NCI-H128 (cell line): ENCODE data around the gene AGAP1.
"Not testable (repeated sequence)": the region's sequence is repeated elsewhere in the genome, so short reads cannot be mapped to it uniquely, and the experiment has no call there.

Source experiments
- DNase-seq: peaks from one replicate; lab custom pipeline; 2025; ENCODE audit not compliant: unreplicated experiment; lab: John Stamatoyannopoulos, UW

AGAP1 gene

DNA sequence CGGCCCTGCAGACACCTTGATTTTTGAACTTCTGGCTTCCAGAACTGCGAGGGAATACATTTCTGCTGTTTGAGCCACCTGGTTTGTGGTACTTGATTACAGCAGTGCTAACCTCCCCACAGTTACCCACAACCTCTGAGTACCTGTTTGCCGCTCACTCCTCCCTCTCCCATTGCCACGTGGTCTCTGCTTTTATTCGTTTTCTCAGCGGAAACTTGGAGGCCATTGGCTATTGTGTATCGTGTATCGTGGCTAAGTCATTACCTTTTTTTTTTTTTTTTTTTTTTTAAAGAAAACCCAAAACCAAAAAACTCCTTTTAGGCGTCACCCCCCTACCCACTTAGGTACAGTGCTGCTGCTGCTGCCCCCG is 90.8 kb downstream of the AGAP1 start:
- no peak for DNase-seq

DNA sequence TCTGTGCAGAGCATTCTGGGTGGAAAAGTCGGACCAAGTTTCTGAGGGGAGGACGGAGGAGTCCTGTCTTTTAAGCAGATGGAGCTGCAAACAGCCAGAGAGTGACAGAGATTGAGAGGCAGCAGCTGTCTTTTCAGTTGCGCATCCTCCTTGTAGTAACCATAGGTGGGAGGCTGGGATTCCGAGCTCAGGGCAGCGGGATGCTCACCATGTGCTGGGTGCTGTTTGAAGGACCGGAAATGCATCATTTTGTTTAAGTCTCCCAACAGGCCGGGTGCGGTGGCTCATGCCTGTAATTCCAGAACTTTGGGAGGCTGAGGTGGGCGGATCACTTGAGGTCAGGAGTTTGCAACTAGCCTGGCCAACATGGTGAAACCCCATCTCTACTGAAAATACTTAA is 93.4 kb downstream of the AGAP1 start:
- DNase-seq, result no peak

DNA sequence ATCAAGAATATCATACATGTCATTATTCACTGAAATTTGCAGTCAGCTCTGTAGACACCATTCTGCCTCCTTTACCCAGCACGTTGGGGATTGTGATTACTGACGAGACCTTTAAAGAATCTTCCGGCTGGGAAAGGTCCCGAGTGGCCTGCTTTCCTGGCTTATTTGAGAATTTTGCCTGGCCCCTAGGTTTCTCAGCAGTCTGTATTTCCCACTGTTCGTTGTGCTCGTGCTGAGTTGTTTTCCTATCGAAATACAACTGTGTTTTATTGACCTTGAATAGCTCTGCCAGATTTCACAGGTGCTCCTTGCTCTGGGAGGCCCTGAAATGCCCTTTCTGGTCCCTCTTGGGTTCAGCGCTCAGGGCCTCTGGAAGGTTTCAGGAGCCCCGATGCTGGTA is 94.9 kb downstream of the AGAP1 start:
- no peak for DNase-seq

DNA sequence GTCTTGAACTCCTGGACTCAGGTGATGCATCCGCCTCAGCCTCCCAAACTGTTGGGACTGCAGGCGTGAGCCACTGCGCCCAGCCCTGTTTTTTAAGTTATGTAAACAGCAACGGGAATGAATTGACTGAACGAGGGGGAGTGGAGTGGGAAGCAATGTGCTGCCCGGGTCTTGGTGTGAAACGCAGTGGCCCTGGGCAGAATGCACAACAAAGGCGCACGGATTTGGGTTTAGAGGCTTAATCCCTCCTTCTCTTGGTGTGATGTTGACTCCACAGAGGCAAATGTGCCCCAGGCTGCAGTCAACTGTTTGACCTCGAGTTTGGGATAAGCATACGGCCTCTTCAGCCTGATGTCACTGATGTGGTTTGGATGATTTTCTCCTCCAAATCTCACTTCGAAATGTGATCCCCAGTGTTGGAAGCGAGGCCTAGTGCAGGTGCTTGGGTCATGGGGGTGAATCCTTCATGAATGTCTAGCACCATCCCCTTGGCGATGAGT is 97.4 kb downstream of the AGAP1 start:
- DNase-seq, result no peak

DNA sequence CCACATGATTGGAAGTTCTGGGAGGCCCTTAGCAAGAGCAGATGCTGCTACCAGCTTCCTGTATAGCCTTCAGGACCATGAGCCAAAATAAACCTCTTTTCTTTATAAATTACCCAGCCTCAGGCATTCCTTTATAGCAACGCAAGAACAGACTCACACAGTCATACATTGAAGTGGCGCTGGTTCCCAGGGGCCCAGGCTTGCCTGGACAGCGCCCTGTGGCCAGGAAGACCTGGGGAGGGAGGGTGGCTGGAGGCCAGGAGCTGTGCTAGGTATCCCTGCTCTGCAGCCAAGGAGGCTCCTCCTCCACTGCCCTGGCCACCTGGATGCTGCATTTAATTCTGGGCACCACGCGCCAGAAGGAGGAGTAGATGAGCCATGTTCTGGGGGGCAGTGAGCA is 98.1 kb downstream of the AGAP1 start:
- no peak for DNase-seq

- DNase-seq, result no peak
These were observed 98.6 kb downstream of the AGAP1 start for GRCh38 chr2:235592430-235592829.

DNA sequence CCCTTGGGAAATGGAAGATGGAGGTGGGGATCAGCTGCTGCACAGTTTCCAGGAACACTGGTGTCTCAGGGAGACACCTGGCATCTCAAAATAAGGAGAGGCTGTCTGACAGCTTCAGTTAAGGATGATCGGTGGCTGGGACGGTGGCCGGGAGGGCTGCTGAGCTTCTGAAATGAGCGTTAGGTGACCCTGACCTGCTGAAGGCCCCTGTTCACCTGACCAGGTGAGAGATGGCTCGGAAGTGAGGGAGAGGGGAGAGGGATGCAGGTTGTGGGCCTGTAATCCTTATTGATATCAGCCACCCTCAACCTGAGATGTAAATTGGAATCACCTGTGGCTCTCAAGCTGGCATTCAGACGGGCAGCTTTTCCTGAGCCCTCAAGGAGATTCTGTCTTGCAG is 99.0 kb downstream of the AGAP1 start:
- DNase-seq, result no peak

DNA sequence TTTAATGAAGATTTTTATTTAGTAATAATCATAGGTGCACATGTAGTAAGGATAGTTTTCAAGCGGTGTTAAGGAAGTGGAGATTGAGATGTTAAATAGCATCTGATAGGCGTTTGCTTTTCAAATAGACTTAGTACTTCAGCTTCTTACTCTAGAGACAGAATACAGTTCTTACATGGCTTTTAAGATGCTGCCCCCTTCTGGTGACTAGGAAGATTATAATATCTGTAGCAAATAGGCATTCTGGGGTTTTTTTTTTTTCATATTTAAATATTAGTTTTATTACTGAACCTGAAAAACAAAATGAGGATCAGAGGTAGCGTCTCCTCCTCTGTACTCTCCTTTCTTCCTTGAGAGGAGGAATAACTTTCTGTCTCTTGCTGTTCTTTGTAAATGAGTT is 100.2 kb downstream of the AGAP1 start:
- peak; percentile 11 for DNase-seq

DNA sequence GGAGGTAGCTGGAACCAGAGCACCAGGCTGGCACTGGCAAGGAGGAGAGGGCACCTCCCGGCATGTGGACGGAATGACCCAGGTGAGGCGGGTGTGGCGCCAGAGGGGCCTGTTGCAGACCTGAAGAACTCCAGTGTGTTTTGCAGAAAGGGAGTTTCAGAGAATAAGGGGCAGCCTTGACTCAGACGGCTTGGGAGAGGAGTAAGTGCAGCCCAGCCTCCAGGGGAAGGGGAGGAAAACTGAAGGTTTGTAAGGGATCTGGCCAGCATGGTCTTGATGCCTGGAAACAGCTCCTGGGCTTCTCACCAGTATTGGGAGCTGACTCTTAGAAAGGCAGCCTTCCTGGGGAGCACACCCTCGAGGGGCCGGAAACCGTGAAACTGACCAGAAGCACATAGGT is 101.1 kb downstream of the AGAP1 start:
- no peak for DNase-seq

DNA sequence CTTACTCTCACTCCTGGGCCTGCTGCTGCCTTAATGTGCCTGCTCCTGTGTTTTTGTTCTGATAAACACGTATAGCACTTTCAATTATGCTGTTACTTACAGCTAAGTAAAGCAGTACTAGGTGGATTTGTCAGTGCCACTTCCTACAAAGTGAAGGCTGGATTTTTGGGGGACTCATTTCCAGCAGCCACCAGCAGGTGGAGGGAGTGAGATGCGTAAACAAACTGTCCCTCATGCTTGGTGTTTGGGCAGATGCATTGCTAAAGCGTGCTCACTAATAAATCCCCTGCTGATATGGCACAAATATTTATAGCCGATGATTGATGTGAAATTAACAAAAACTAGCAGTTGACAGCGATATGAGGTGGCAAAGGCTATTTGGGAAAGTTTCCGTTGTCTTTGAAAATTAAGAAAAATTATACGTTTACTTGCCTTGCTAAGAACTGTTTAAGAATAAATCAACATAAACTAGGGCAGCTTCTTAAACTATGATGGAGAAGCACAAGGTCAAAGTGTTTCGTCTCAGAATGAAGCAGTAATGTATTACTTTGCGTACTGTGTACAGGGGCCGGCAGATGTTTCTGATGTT is 101.7 kb downstream of the AGAP1 start:
- peak; percentile 20 for DNase-seq

DNA sequence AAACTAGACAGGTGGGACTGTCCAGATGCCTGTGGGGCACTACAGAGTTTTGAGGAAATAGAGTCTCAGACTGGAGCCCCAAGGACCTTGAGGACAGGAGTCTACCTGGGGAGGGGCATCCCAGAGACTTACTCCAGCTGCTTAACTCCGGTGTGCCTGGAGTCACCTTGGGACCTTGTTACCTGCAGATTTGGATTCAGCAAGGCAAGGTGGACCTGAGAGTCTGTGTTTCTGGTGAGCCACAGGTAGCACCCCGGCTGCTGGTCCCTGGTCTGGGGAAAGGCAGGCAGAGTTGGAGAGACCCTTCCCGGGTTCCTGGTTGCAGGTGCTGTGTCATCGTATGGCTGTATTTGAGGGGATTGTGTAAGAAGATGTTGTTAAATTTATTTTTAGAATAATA is 102.4 kb downstream of the AGAP1 start:
- no peak for DNase-seq

GRCh38 chr2:235597081-235597615 is 103.3 kb downstream of the AGAP1 start:
- no peak for DNase-seq

- no peak for DNase-seq
These were observed 104.2 kb downstream of the AGAP1 start for GRCh38 chr2:235598026-235598425.

DNA sequence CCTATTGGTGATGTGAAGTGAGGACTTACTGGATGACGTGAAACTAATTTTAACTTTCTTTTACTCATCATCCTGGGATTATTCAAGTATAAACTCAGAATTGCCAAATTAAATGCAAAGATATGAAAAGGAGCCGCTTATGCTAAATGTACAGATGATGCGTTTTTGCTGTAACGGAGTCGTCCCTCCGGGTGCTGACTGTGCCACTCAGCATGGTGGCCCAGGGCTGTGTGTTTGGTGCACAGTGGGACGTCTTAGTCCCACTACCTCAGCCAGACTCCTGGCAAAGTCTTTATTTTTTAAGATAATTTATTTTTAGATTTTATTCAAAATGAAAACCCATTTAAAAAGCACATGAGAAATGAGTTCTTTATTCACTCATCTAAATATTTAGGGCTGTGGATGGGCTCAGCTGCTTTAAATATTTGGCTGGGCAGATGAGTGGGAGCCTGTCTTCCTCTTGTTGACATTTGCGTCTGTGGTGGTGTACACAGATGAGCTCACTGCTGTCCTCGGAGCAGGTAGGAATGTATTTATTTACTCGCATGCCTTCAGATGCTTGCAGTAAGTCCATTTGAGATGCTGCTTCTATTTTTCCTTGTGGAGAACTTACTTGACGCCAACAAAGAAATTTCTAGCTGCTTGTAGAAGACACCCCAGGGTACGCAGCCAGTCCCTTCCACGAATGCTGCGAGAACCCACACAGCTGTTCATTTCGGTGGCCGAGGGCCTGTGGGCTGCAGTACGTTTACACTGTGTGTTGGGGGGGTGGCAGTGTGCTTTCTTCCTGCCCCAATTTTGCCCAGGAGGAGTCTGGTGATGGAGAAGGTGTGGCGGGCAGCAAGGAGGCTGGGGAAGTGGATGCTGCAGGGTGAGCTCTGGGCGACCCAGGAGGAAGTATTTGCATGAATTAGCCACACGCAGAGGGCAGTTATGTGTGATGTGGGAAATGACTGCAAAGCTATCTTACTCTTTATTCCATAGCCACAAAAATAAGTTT is 105.0 kb downstream of the AGAP1 start:
- DNase-seq, result no peak

GRCh38 chr2:235599596-235600338 is 105.9 kb downstream of the AGAP1 start:
- DNase-seq, result no peak

GRCh38 chr2:235600406-235600805 is 106.6 kb downstream of the AGAP1 start:
- no peak for DNase-seq

DNA sequence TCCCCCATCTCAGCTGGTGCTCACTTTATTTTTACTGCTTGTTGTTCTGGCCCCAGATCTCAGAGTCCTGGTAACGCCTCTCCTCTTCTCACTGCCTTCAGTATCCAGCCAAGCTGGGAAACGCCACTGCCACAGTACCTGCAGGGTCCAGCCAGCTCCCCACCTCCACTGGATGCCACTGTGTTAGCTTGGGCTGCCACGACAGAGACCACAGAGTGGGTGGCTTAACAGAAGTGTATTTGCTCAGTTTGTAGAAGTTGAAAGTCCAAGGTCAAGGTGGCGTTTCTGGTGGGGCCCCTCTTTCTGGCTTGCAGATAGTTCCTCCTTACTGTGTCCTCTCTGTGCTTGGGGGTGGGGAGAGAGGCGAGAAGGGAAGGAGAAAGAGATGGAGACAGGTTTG is 107.1 kb downstream of the AGAP1 start:
- DNase-seq, result no peak

DNA sequence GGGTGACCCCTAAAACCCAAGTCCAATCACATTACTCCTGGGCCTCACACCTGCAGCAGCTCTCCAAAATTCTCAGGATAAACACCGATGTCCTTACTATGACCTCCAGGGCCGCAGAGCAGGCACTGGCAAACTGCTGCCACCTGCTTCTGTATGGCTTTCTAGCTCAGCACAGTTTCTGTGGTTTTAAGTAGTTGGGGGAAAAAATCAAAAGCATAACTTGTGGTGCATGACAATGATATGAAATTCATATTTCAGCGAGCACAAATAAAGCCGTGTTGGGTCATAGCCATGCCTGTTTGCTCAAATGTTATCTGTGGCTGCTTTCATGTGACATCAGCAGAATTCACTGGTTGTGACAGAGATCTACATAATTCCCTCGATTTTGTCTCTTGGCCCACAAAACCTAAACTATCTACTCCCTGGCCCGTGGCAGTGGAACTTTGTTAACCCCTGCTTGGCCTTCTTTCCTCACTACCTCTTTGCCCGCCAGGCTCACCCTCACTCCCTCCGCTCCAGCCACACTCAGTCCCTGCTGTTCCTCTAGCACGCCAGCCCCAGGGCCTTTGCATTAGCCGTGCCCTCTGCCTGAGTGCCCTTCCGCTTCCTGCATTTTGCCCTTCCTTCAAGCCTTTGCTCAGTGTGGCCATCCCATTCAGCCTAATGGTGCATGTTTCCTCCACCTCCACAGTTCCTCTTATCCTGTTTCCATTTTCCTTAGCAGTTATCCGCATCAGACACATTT is 108.3 kb downstream of the AGAP1 start:
- DNase-seq, result no peak

- not testable (repeated sequence) for DNase-seq
These were observed 109.1 kb downstream of the AGAP1 start for GRCh38 chr2:235602971-235603370.

DNA sequence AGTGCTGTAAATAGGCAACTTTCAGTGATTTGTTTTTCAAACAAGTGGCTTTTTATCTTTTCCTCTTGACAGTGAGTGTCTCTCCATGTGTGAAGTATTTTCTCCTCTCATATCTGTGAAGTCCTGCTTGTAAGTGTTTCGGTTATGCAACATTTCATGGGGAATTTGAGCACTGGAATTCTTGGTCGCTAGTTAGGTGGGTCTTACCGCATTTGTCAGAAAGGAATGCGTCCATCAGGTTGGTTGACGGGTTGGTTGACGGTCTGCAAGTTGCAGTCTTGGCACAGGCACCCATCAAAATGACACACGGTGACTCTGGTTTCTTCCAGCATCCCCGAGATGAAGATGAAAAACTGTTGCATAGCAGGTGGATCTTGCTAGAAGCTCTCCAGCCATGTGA is 109.8 kb downstream of the AGAP1 start:
- DNase-seq, result no peak
